Mucosa of gallbladder (tissue), 1 donor: ENCODE results near the gene ZCCHC7. TPM values are rescaled to one million over a fixed set of nuclear protein-coding genes. Genes with fewer than 3 reads are reported as not detected.
"Not testable (repeated sequence)": the region's sequence is repeated elsewhere in the genome, so short reads cannot be mapped to it uniquely, and the experiment has no call there.

ENCODE experiments used
- DNase-seq: peaks from one replicate; pipeline ENCODE4 v3.0.0-alpha.2; 2020; ENCODE audit warnings: low spot score
- total RNA-seq: library from RNA; stranded (reverse); gene quantifications from one replicate; pipeline ENCODE4 v1.2.1, GENCODE V29; 2021
- donor health status: DM: no; HTN: no; CAD: no.

ZCCHC7 gene
- total RNA-seq, 1 donor from 2014 or later, result 16.5 TPM

GRCh38 chr9:37174247-37174646, 53.9 kb downstream of the ZCCHC7 start:
- no peak for DNase-seq

- no peak for DNase-seq
Observed at GRCh38 chr9:37178742-37179141, 58.4 kb downstream of the ZCCHC7 start.

- no peak for DNase-seq
Observed at GRCh38 chr9:37179576-37179975, 59.2 kb downstream of the ZCCHC7 start.

- no peak for DNase-seq
Observed at GRCh38 chr9:37180138-37180537, 59.8 kb downstream of the ZCCHC7 start.

GRCh38 chr9:37182718-37183117, 62.3 kb downstream of the ZCCHC7 start:
- no peak for DNase-seq

- DNase-seq, result no peak
Observed at GRCh38 chr9:37184905-37185867, 64.8 kb downstream of the ZCCHC7 start.

- no peak for DNase-seq
Observed at GRCh38 chr9:37187292-37187691, 66.9 kb downstream of the ZCCHC7 start.

GRCh38 chr9:37187713-37188439, 67.5 kb downstream of the ZCCHC7 start:
- DNase-seq, result no peak

- not testable (repeated sequence) for DNase-seq
Observed at GRCh38 chr9:37190739-37191138, 70.4 kb downstream of the ZCCHC7 start.

GRCh38 chr9:37191403-37192089, 71.2 kb downstream of the ZCCHC7 start:
- DNase-seq, result no peak

- DNase-seq, result no peak
Observed at GRCh38 chr9:37192803-37193202, 72.4 kb downstream of the ZCCHC7 start.

- DNase-seq, result no peak
Observed at GRCh38 chr9:37197158-37198038, 77.0 kb downstream of the ZCCHC7 start.

- DNase-seq, result no peak
Observed at GRCh38 chr9:37198039-37198729, 77.8 kb downstream of the ZCCHC7 start.

- no peak for DNase-seq
Observed at GRCh38 chr9:37198831-37199230, 78.5 kb downstream of the ZCCHC7 start.

- DNase-seq, result no peak
Observed at GRCh38 chr9:37200433-37201005, 80.1 kb downstream of the ZCCHC7 start.

GRCh38 chr9:37201581-37201980, 81.2 kb downstream of the ZCCHC7 start:
- no peak for DNase-seq

GRCh38 chr9:37202091-37202490, 81.7 kb downstream of the ZCCHC7 start:
- no peak for DNase-seq

- not testable (repeated sequence) for DNase-seq
Observed at GRCh38 chr9:37203456-37203855, 83.1 kb downstream of the ZCCHC7 start.

- DNase-seq, result no peak
Observed at GRCh38 chr9:37206121-37206620, 85.8 kb downstream of the ZCCHC7 start.
